Astrocyte of the spinal cord (primary cell): ENCODE measurements around the gene CD80.
"Not testable (repeated sequence)": the region's sequence is repeated elsewhere in the genome, so short reads cannot be mapped to it uniquely, and the experiment has no call there.

Experiments
- DNase-seq: peaks from one replicate; pipeline ENCODE4 v3.0.0; 2011; ENCODE audit warnings: low read depth, low spot score
- H3K4me3 ChIP-seq: 2 replicates; pipeline ENCODE4 v1.5.1; 2011; ENCODE audit warnings: low read depth, mild to moderate bottlenecking, low read length, moderate library complexity
- CTCF ChIP-seq: IDR thresholded peaks from 2 replicates; pipeline ENCODE4 v1.5.1; 2012; ENCODE audit warnings: low read depth, mild to moderate bottlenecking, low read length, inconsistent platforms
- in situ Hi-C: cut with HindIII; loops from 2 replicates; pipeline ENCODE4 v1.10.0; 2017; ENCODE audit warnings: low sequenced_read_pairs

Gene CD80

DNA sequence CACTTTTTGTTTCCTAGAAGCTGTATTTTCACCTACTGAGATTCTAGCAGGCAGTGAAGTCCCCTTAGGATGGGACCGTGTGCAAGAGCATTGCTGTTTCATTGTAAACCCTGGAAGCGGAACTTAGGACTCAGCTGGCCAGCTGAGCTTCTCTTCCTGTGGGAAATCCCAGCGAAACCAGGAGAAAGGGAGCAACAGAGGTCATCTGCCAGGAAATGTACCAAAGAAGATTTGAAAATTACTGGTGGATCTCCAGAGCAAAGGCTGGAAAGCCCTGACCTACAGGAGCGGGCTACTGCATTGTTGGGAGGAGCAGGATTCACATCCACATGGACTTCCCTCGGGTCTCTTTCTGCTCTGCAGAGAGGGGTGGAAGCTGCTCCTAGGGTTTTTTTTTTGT, 12.3 kb upstream of the CD80 start:
- in situ Hi-C loops, result no loop called here
- no peak for TF ChIP-seq CTCF
- no peak for DNase-seq
- H3K4me3 ChIP-seq, result no peak overlapping the region

DNA sequence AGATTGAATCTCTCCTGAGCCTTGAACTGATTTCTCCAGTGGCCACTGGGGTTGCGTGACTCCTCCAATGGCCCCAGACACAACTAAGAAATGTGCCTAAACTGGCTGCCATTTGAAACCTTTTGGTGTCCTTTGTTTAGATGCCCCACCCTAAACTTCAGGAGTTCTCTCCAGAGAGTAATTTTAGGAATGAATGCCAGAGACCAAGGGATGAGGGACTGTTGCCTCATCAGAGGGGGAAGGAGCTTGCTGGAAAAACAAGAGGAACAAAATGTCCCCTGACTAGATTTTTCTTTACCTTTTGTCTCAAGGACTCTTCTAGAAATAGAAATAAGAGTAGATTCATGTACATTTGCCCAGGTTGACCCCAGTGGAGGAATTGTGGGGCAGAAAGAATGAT, 11.8 kb upstream of the CD80 start:
- H3K4me3 ChIP-seq, result no peak overlapping the region
- TF ChIP-seq CTCF, result no peak
- no peak for DNase-seq
- in situ Hi-C loops, result no loop called here

- no peak for TF ChIP-seq CTCF
- no peak overlapping the region for H3K4me3 ChIP-seq
- no peak for DNase-seq
- in situ Hi-C loops, result no loop called here
These were observed 10.8 kb upstream of the CD80 start for GRCh38 chr3:119570229-119570628.

GRCh38 chr3:119569156-119569555, 9.7 kb upstream of the CD80 start:
- TF ChIP-seq CTCF, result no peak
- no peak for DNase-seq
- in situ Hi-C loops, result no loop called here
- H3K4me3 ChIP-seq, result no peak overlapping the region

GRCh38 chr3:119563334-119563733, 3.9 kb upstream of the CD80 start:
- DNase-seq, in situ Hi-C loops, H3K4me3 ChIP-seq: not testable (repeated sequence)

DNA sequence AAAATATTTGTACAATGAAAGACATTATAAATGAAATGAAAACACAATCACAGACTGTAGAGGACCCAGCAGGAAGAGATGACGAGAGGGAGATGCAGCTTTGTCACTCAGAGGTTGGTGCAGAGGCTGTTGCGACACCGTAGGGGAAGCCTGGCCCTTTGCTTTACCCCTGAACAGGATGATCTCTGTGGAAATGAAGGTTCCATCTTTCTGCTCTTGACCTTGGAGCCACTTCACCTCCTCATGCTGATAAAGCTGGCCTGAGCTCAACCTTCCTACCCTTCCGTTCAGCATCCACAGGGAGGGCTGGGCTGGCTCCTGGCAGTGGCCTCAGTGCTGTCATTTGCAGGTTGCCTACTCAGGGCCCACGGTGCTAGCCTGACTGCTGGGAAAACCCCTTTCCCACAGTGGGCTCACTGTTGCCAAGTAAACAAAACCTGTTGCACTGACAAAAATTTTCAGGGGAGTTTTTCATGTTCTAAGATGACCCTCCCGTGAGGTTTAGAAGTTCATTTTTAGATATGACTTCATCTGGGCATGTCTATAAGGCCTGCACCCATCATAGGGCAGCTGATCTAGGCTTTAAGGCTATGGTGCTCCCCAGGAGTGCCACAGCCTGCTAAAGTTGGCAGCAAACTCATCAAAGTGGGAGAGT, 3.0 kb upstream of the CD80 start:
- H3K4me3 ChIP-seq, result no peak overlapping the region
- no peak for TF ChIP-seq CTCF
- in situ Hi-C loops, result no loop called here
- no peak for DNase-seq

GRCh38 chr3:119560160-119560559, 746 bp upstream of the CD80 start:
- in situ Hi-C loops, result no loop called here
- no peak for TF ChIP-seq CTCF

More at GRCh38 chr3:119560160-119560559, 746 bp upstream of the CD80 start:
- no peak overlapping the region for H3K4me3 ChIP-seq
- DNase-seq, result no peak
